ENCODE data around the gene ITGAL. TPM values are rescaled to one million over a fixed set of nuclear protein-coding genes. Genes with fewer than 3 reads are reported as not detected.
"Not testable (repeated sequence)": the region's sequence is repeated elsewhere in the genome, so short reads cannot be mapped to it uniquely, and the experiment has no call there.

The ITGAL gene
- total RNA-seq, 1 experiment from 2014 or later: 0.50 TPM

DNA sequence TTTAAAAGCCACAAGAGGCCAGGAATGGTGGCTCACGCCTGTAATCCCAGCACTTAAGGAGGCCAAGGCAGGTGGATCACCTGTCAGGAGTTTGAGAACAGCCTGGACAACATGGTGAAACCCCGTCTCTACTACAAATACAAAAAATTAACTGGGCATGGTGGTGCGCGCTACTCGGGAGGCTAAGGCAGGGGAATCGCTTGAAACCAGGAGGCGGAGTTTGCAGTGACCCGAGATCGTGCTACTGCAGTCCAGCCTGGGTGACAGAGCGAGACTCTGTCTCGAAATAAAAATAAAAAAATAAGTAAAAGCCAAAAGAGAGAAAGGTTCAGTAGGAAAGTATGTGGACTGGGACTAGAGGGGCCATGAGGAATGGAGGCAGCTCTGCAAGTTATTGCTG, 13.1 kb upstream of the ITGAL start:
- no peaks in the 10 kb centered on the region for H3K9me2 ChIP-seq (ENCODE audit: insufficient read depth)
- TF ChIP-seq, protein P1, sequence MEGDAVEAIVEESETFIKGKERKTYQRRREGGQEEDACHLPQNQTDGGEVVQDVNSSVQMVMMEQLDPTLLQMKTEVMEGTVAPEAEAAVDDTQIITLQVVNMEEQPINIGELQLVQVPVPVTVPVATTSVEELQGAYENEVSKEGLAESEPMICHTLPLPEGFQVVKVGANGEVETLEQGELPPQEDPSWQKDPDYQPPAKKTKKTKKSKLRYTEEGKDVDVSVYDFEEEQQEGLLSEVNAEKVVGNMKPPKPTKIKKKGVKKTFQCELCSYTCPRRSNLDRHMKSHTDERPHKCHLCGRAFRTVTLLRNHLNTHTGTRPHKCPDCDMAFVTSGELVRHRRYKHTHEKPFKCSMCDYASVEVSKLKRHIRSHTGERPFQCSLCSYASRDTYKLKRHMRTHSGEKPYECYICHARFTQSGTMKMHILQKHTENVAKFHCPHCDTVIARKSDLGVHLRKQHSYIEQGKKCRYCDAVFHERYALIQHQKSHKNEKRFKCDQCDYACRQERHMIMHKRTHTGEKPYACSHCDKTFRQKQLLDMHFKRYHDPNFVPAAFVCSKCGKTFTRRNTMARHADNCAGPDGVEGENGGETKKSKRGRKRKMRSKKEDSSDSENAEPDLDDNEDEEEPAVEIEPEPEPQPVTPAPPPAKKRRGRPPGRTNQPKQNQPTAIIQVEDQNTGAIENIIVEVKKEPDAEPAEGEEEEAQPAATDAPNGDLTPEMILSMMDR (conservative IDR thresholded peaks at IDR 0.05): no peak
- TF ChIP-seq EZH2 (IDR thresholded peaks at IDR 0.05; ENCODE audit: low read depth): no peak
- no peak overlapping the region for H3K4me2 ChIP-seq
- H4K20me1 ChIP-seq (ENCODE audit: insufficient read depth): no peaks in the 10 kb centered on the region
- ChIA-PET POLR2A (ENCODE audit: unreplicated experiment) (interaction anchor here (0.6 kb wide), 1 partner anchor 112 kb away, joined by 4 read pairs; the partner anchor contains the start of gene ZNF688), CTCF (no interaction called here)
- H3K36me3 ChIP-seq (ENCODE audit: low read depth): no peaks in the 10 kb centered on the region
- no peaks in the 10 kb centered on the region for H3K27me3 ChIP-seq (ENCODE audit: insufficient read depth, low read depth)
- no peak for DNase-seq
- no peaks in the 10 kb centered on the region for H3K9me3 ChIP-seq (ENCODE audit: insufficient read depth, low read depth)
- intact Hi-C loops (cut with micrococcal nuclease; ENCODE audit: unreplicated experiment): no loop called here
- H3K79me2 ChIP-seq (ENCODE audit: low read depth): no peaks in the 10 kb centered on the region
- no TSS peak for BruUV-seq (replicated peaks)
- no peak overlapping the region for H2AFZ ChIP-seq
- no peaks in the 10 kb centered on the region for H3F3A ChIP-seq (ENCODE audit: insufficient read depth, low read depth)
- no peak overlapping the region for H3K4me3 ChIP-seq
- H3K4me1 ChIP-seq (replicated peaks; ENCODE audit: insufficient read depth): no peaks in the 10 kb centered on the region
- no peak overlapping the region for H3K27ac ChIP-seq

DNA sequence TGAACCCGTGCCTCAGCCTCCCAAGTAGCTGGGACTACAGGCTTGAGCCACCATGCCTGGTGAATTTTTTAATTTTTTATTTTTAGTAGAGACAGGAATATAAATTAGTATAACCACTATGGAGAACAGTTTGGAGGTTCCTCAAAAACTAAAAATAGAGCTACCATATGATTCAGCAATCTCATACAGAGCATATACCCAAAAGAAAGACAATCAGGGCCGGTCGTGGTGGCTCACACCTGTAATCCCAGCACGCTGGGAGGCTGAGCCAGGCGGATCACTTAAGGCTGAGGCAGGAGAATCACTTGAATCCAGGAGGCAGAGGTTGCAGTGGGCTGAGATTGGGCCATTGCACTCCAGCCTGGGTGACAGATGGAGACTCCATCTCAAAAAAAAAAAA, 11.1 kb upstream of the ITGAL start:
- H3K27me3 ChIP-seq (ENCODE audit: insufficient read depth, low read depth); H3K79me2 ChIP-seq (ENCODE audit: low read depth); H3K4me1 ChIP-seq (replicated peaks; ENCODE audit: insufficient read depth); intact Hi-C loops (cut with micrococcal nuclease; ENCODE audit: unreplicated experiment); CTCF ChIA-PET; H2AFZ ChIP-seq; H3K4me2 ChIP-seq; BruUV-seq (replicated peaks); H4K20me1 ChIP-seq (ENCODE audit: insufficient read depth); DNase-seq; H3K36me3 ChIP-seq (ENCODE audit: low read depth); H3K9me2 ChIP-seq (ENCODE audit: insufficient read depth); H3F3A ChIP-seq (ENCODE audit: insufficient read depth, low read depth); H3K9me3 ChIP-seq (ENCODE audit: insufficient read depth, low read depth); H3K27ac ChIP-seq; H3K4me3 ChIP-seq: not testable (repeated sequence)
- POLR2A ChIA-PET (ENCODE audit: unreplicated experiment): interaction anchor here (0.6 to 0.7 kb wide), 2 partner anchors 29 to 1437 kb away, joined by 3 to 14 read pairs; no protein-coding TSS in a partner anchor

DNA sequence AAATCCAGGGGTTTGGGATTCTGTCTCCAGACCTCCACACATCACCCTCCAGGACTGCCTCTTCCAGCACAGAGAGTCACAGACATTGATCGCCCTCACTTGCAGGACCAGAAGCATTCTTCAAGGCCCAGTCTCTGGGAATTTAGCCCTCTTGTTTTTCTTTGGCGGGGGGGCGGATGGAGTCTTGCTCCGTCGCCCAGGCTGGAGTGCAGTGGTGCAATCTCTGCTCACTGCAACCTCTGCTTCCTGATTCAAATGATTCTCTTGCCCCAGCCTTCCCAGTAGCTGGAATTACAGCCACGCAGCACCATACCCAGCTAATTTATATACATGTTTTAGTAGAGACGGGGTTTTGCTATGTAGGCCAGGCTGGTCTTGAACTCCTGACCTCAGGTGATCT, 8.5 kb upstream of the ITGAL start:
- H3K4me2 ChIP-seq: no peak overlapping the region
- H3F3A ChIP-seq (ENCODE audit: insufficient read depth, low read depth): 0 out of 2 replicates have a peak, but pooled peaks cover under 1% of the 10 kb centered on the region
- H3K4me3 ChIP-seq: no peak overlapping the region
- no peaks in the 10 kb centered on the region; the same call in 1 of the 2 replicates for H3K4me1 ChIP-seq (replicated peaks; ENCODE audit: insufficient read depth)
- H3K9me3 ChIP-seq (ENCODE audit: insufficient read depth, low read depth): no peaks in the 10 kb centered on the region
- intact Hi-C loops (cut with micrococcal nuclease; ENCODE audit: unreplicated experiment): no loop called here
- no peak overlapping the region for H3K27ac ChIP-seq
- ChIA-PET CTCF (no interaction called here), POLR2A (ENCODE audit: unreplicated experiment) (no interaction called here)
- H3K9me2 ChIP-seq (ENCODE audit: insufficient read depth): no peaks in the 10 kb centered on the region
- H3K79me2 ChIP-seq (ENCODE audit: low read depth): no peaks in the 10 kb centered on the region
- H3K27me3 ChIP-seq (ENCODE audit: insufficient read depth, low read depth): no peaks in the 10 kb centered on the region
- no peak for DNase-seq
- no peaks in the 10 kb centered on the region for H4K20me1 ChIP-seq (ENCODE audit: insufficient read depth)
- H2AFZ ChIP-seq: no peak overlapping the region
- H3K36me3 ChIP-seq (ENCODE audit: low read depth): no peaks in the 10 kb centered on the region
- TF ChIP-seq EZH2 (IDR thresholded peaks at IDR 0.05; ENCODE audit: low read depth): no peak
- TF ChIP-seq, protein P1 (conservative IDR thresholded peaks at IDR 0.05): no peak
- no TSS peak for BruUV-seq (replicated peaks)

DNA sequence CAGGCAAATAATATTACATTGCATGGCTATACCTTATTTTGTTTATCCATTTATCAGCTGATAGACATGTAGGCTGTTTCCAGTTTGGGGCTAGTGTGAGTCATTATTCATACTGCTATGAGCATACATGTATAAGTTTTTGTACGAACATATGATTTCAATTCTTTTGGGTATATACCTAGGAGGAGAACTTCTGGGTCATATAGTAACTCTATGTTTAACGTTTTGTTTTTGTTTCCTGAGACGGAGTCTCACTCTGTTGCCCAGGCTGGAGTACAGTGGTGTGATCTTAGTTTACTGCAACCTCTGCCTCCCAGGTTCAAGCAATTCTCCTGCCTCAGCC, 2.4 kb upstream of the ITGAL start:
- no peaks in the 10 kb centered on the region for H3K36me3 ChIP-seq (ENCODE audit: low read depth)
- ChIA-PET CTCF (interaction anchor here (0.6 to 0.8 kb wide), 3 partner anchors 9 to 375 kb away, joined by 3 to 8 read pairs (median 5); no protein-coding TSS in a partner anchor), POLR2A (ENCODE audit: unreplicated experiment) (no interaction called here)
- TF ChIP-seq EZH2 (IDR thresholded peaks at IDR 0.05; ENCODE audit: low read depth): no peak
- TF ChIP-seq, protein P1 (conservative IDR thresholded peaks at IDR 0.05): no peak
- BruUV-seq (replicated peaks): no TSS peak
- H3F3A ChIP-seq (ENCODE audit: insufficient read depth, low read depth): 0 out of 2 replicates have a peak, but pooled peaks cover 4% of the 10 kb centered on the region
- peaks cover 12% of the 10 kb centered on the region; the same call in 1 of the 2 replicates for H3K27me3 ChIP-seq (ENCODE audit: insufficient read depth, low read depth)
- H3K27ac ChIP-seq: no peak overlapping the region
- no peak overlapping the region for H3K4me2 ChIP-seq
- no peaks in the 10 kb centered on the region for H4K20me1 ChIP-seq (ENCODE audit: insufficient read depth)
- H2AFZ ChIP-seq: no peak overlapping the region
- H3K4me3 ChIP-seq: no peak overlapping the region
- no peaks in the 10 kb centered on the region for H3K9me3 ChIP-seq (ENCODE audit: insufficient read depth, low read depth)
- no peaks in the 10 kb centered on the region for H3K9me2 ChIP-seq (ENCODE audit: insufficient read depth)
- no peak for DNase-seq
- intact Hi-C loops (cut with micrococcal nuclease; ENCODE audit: unreplicated experiment): no loop called here
- no peaks in the 10 kb centered on the region for H3K79me2 ChIP-seq (ENCODE audit: low read depth)
- H3K4me1 ChIP-seq (replicated peaks; ENCODE audit: insufficient read depth): no peaks in the 10 kb centered on the region; the same call in 1 of the 2 replicates
